DND-41 (cell line): ENCODE measurements around the gene TBC1D19.

Experiments
- EZH2 ChIP-seq: IDR thresholded peaks from 3 replicates; pipeline ENCODE4 v1.6.1; 2012; ENCODE audit warnings: borderline replicate concordance, low read depth, mild to moderate bottlenecking, moderate library complexity, low read length, inconsistent platforms; ENCODE audit not compliant: severe bottlenecking
- TF ChIP-seq, protein P1 (sequence below): IDR thresholded peaks from 2 replicates; pipeline ENCODE4 v1.5.1; 2012; ENCODE audit warnings: borderline replicate concordance, low read length, moderate library complexity, mild to moderate bottlenecking; ENCODE audit not compliant: poor library complexity, severe bottlenecking; ENCODE audit errors: extremely low read depth

DNA sequence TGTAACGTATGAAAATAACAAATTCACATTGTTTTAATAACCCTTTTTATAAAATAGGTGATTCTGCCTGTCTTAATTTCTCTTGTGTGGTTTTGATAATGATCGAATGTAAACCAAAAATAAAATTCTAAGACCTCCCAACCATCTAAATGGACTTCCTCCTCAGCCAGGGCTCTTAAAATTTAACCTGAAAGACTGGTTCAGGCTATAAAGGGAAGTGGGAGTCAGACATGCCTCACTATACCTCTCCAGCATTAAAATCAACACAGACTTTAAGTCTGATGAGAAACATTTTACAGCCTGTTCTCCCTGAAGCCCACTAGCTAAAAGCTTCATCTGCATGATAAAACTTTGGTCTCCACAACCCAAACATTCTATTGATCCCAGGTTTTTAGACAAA lies 179.2 kb downstream of the TBC1D19 start:
- TF ChIP-seq, protein P1, sequence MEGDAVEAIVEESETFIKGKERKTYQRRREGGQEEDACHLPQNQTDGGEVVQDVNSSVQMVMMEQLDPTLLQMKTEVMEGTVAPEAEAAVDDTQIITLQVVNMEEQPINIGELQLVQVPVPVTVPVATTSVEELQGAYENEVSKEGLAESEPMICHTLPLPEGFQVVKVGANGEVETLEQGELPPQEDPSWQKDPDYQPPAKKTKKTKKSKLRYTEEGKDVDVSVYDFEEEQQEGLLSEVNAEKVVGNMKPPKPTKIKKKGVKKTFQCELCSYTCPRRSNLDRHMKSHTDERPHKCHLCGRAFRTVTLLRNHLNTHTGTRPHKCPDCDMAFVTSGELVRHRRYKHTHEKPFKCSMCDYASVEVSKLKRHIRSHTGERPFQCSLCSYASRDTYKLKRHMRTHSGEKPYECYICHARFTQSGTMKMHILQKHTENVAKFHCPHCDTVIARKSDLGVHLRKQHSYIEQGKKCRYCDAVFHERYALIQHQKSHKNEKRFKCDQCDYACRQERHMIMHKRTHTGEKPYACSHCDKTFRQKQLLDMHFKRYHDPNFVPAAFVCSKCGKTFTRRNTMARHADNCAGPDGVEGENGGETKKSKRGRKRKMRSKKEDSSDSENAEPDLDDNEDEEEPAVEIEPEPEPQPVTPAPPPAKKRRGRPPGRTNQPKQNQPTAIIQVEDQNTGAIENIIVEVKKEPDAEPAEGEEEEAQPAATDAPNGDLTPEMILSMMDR = no peak
- TF ChIP-seq EZH2 = no peak
